Heart right ventricle (tissue), 16 donors: ENCODE measurements around the gene ZNF100. TPM values are rescaled to one million over a fixed set of nuclear protein-coding genes. Genes with fewer than 3 reads are reported as not detected.

ENCODE experiments used
- ATAC-seq, 8 donors: fragments of 200-7000 bp; cut with Tn5 transposase; one replicate each; pipeline ENCODE4 v1.9.1; 2020; ENCODE audit warnings: mild to moderate bottlenecking in 8 of 8, moderate library complexity in 8 of 8, moderate number of reproducible peaks in 1 of 8
- DNase-seq, 2 donors: peaks; one replicate each; pipeline ENCODE4 v3.0.0-alpha.2; 2020
- H3K27ac ChIP-seq, 10 donors: fragments of 200-600 bp; sonication (generic) in 2 of 10; one replicate each; pipeline versions ENCODE4 v1.5.0 to v1.8.0; 2020 to 2022; ENCODE audit warnings: mild to moderate bottlenecking in 3 of 10
- H3K27me3 ChIP-seq, 7 donors: fragments of 200-600 bp; one replicate each; pipeline ENCODE4 v1.8.0; 2021 to 2022; ENCODE audit warnings: mild to moderate bottlenecking in 2 of 7
- H3K36me3 ChIP-seq, 9 donors: fragments of 200-600 bp; sonication (generic) in 1 of 9; one replicate each; pipeline versions ENCODE4 v1.5.0 to v1.8.0; 2020 to 2022; ENCODE audit warnings: mild to moderate bottlenecking in 2 of 9
- H3K4me1 ChIP-seq, 9 donors: fragments of 200-600 bp; sonication (generic) in 1 of 9; one replicate each; pipeline versions ENCODE4 v1.5.0 to v1.8.0; 2020 to 2022; ENCODE audit warnings: mild to moderate bottlenecking in 4 of 9
- H3K4me3 ChIP-seq, 10 donors: fragments of 200-600 bp; sonication (generic) in 2 of 10; one replicate each; pipeline versions ENCODE4 v1.5.0 to v1.8.0; 2020 to 2022; ENCODE audit warnings: mild to moderate bottlenecking in 7 of 10, moderate library complexity in 2 of 10
- H3K9me3 ChIP-seq, 11 donors: fragments of 200-600 bp in 10 of 11; sonication (generic) in 2 of 11; one replicate each; pipeline versions ENCODE4 v1.5.0 to v1.8.0; 2013 to 2022; ENCODE audit warnings: mild to moderate bottlenecking in 2 of 11, control low read depth in 1 of 11, moderate library complexity in 1 of 11
- CTCF ChIP-seq, 9 donors: fragments of 200-600 bp; sonication (generic) in 2 of 9; IDR thresholded peaks; one replicate each; pipeline versions ENCODE4 v1.5.0 to v1.8.0; 2021 to 2022; ENCODE audit warnings: antibody characterized with exemption in 9 of 9, mild to moderate bottlenecking in 5 of 9, moderate library complexity in 1 of 9
- WGBS, 2 donors: extraction: QIAGEN DNeasy Blood & Tissue Kit; methylation state at CpG; one replicate each; pipeline ENCODE4 v1.1.7; 2013; ENCODE audit warnings: inconsistent platforms in 1 of 2; 5-methylcytosine and 5-hydroxymethylcytosine counted together
- intact Hi-C, 10 donors: fragments of 100-400 bp; cut with DNase I; formaldehyde crosslinking; loops; one replicate each; pipeline versions ENCODE4 v1.11.1 to v1.14.2; 2022
- polyA plus RNA-seq, 2 donors: library from polyadenylated mRNA; stranded (reverse); fragments of 200-250 nt; gene quantifications; one replicate each; pipeline ENCODE4 v1.2.3, GENCODE V29; 2013
- total RNA-seq, 10 donors: library from RNA; stranded (reverse); fragmentation: NEBNext Ultra II Directional in 3 of 10; extraction: Animal tissue kit (Norgen Biotek cat#: 25700) in 3 of 10; gene quantifications; one replicate each; pipeline versions ENCODE4 v1.2.1 to v1.2.4, GENCODE V29; 2021 to 2023
- donor health status: Arrhythmogenic right ventricular cardiomyopathy.
- donor health status: ischemic (EF 13 %, LVEDD 7.1; RV severe dilation, severe dysfunction).
- donor health status: healthy with polysubstance abuse.
- donor health status: DM: no; HTN: yes; CAD: no.
- donor health status: DM: no; HTN: no; CAD: no.
- donor health status: ischemic (EF 25% LVEDD 6.9; RV normal size, moderate dysfunction).
- donor health status: ischemic (EF 25% LVEDD 5.7; RV mildly dilated, moderate dysfunction).
- donor health status: healthy.
- donor health status: DM: yes; HTN: yes; CAD: no.
- donor health status: Ischemic cardiomyopathy.
- donor health status: ischemic (EF 35%, LVEDD 5.7; RV mildly dilated, moderate dysfunction).
- donor health status: nonischemic (EF 11% LVEDD 7.7; RV severe dilation, severe dysfunction).
- donor health status: DM: yes; HTN: yes; CAD: no.
- donor health status: PGD.
- donor health status: ischemic (EF 29% LVEDD 5.4; RV normal size, mild dysfunction).
- donor health status: nonischemic (EF 23%, LVEDD 6.1; RV moderate dilation, normal function).

Gene ZNF100
- total and polyA plus RNA-seq, 12 donors, result 1.1 to 10.3 (median 5.0) TPM

- Histone ChIP-seq H3K4me1 (no peaks in the 10 kb centered on the region), H3K4me3 (no peak overlapping the region), H3K9me3 (peaks cover 0 to 25% (median 0%) of the 10 kb centered on the region in 11 donors), H3K27ac (no peak overlapping the region), H3K36me3 (no peaks in the 10 kb centered on the region), H3K27me3 (peaks cover 0 to 4% (median 0%) of the 10 kb centered on the region in 7 donors)
- no peak for TF ChIP-seq CTCF (IDR thresholded peaks at IDR 0.05)
- intact Hi-C loops, result no loop called here
- ATAC-seq (no peak), DNase-seq (no peak)
- WGBS, 2 donors, result 92 to 96% methylated on average over 4 of the region's 4 CpGs
Observed at GRCh38 chr19:21707065-21707464, 60.3 kb downstream of the ZNF100 start.

GRCh38 chr19:21705393-21705792 lies 62.0 kb downstream of the ZNF100 start:
- H3K27me3 ChIP-seq, result peaks cover 0 to 4% (median 0%) of the 10 kb centered on the region in 7 donors
- intact Hi-C loops, result no loop called here
- no peak for TF ChIP-seq CTCF (IDR thresholded peaks at IDR 0.05)
- ATAC-seq (no peak), DNase-seq (no peak)
- no peaks in the 10 kb centered on the region for H3K36me3 ChIP-seq
- peaks cover 0 to 18% (median 0%) of the 10 kb centered on the region in 11 donors for H3K9me3 ChIP-seq
- no peaks in the 10 kb centered on the region for H3K4me1 ChIP-seq
- no peak overlapping the region for H3K4me3 ChIP-seq
- WGBS, 2 donors, result 37 to 42% methylated on average over 1 of the region's 1 CpG
- no peak overlapping the region for H3K27ac ChIP-seq

GRCh38 chr19:21704320-21704719 lies 63.1 kb downstream of the ZNF100 start:
- 40 to 59% methylated on average over 3 of the region's 3 CpGs for WGBS, 2 donors
- no peak overlapping the region for H3K27ac ChIP-seq
- no peak for ATAC-seq
- no peak overlapping the region for H3K4me3 ChIP-seq
- DNase-seq, result no peak
- H3K36me3 ChIP-seq, result no peaks in the 10 kb centered on the region
- H3K27me3 ChIP-seq, result peaks cover 0 to 4% (median 0%) of the 10 kb centered on the region in 7 donors
- H3K4me1 ChIP-seq, result no peaks in the 10 kb centered on the region
- TF ChIP-seq CTCF (IDR thresholded peaks at IDR 0.05), result no peak
- intact Hi-C loops, result no loop called here
- peaks cover 0 to 12% (median 0%) of the 10 kb centered on the region in 11 donors for H3K9me3 ChIP-seq

GRCh38 chr19:21699197-21699596 lies 68.2 kb downstream of the ZNF100 start:
- no peak for DNase-seq
- Histone ChIP-seq H3K4me3 (no peak overlapping the region), H3K27ac (no peak overlapping the region), H3K9me3 (no peaks in the 10 kb centered on the region), H3K36me3 (no peaks in the 10 kb centered on the region), H3K4me1 (no peaks in the 10 kb centered on the region), H3K27me3 (peaks cover 0 to 2% (median 0%) of the 10 kb centered on the region in 7 donors)
- no peak for TF ChIP-seq CTCF (IDR thresholded peaks at IDR 0.05)
- intact Hi-C loops, result loop anchor here (2.0 to 10.0 kb wide), 8 partner anchors 84 to 497 kb away; no protein-coding TSS in a partner anchor
- ATAC-seq, result no peak
- WGBS, 2 donors, result 59 to 69% methylated on average over 3 of the region's 3 CpGs
